Measurements from ENCODE around the gene NR1H4.

Gene NR1H4

DNA sequence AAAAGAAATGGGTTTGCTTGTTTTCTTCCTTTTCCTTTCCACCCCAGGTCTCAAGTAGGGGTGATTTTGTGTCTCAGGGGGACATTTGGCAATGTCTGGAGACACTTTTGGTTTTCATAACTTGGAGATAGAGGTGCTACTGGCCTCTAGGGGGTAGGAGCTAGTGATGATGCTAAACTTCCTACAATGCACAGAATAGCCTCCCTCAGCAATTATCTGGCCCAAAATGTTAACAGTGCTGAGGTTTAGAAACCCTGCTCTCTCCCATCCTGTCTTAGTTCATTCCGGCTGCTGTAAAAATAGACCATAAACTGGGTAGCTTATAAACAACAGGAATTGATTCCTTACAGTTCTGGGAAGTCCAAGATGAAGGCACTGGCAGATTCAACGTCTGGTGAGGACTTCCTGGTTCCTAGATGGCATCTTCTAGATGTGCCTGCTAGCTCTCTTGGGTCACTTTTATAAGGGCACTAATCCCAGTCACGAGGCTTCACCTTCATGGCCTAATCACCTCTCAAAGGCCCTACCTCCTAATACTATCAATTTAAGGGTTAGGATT, 92.4 kb downstream of the NR1H4 start:
- Histone ChIP-seq H3K9ac (ENCODE audit: low read length in 2 of 2) (no peak overlapping the region), H3K27me3 (ENCODE audit: control insufficient read depth in 1 of 2, insufficient read depth in 2 of 2, low read length in 2 of 2) (peaks cover 0 to 3% of the 10 kb centered on the region in 2 donors), H3K4me3 (ENCODE audit: low read length in 2 of 2) (no peak overlapping the region), H3K27ac (ENCODE audit: low read length) (no peak overlapping the region), H3K36me3 (ENCODE audit: control insufficient read depth in 2 of 2, insufficient read depth in 2 of 2, low read length in 2 of 2) (no peaks in the 10 kb centered on the region), H3K4me1 (ENCODE audit: control insufficient read depth, insufficient read depth, low read length) (no peaks in the 10 kb centered on the region), H3K9me3 (ENCODE audit: control insufficient read depth in 2 of 2, low read length in 2 of 2) (no peaks in the 10 kb centered on the region)

DNA sequence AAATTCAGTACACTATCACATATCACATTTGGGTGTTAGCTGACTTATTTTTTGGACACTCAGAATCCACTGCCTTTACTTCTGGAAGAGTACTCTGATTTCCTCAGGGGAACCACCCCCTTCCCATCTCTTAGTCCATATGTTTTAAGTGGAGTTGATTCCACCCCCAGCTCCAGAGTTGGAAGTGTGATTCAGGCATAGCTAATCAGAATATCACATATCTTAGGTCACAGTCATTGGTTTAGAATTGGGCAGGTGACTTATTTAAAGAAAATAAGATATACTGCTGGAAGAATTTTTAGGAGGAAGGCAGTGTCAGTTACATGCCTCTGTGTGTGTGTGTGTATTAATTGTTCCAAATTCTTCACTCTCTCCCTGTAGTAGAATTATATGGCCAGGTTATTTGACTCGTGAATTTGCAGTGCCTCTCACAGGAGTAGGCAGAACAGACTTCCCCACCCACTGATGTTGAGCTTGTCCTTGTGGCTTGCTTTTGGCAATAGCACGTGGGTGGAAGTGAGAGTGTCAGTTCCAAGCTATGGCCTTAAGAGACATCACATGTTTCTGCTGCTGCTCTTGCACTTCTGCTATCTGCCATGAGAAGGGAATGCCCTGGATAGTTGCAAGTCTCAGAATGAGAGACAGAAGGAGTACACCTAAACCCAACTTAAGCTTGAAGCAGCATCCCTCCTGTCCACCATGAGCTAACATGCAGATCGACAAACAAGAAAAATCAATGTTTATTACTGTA, 93.4 kb downstream of the NR1H4 start:
- Histone ChIP-seq H3K27ac (ENCODE audit: low read length) (no peak overlapping the region), H3K27me3 (ENCODE audit: control insufficient read depth in 1 of 2, insufficient read depth in 2 of 2, low read length in 2 of 2) (peaks cover 0 to 3% of the 10 kb centered on the region in 2 donors), H3K4me1 (ENCODE audit: control insufficient read depth, insufficient read depth, low read length) (no peaks in the 10 kb centered on the region), H3K36me3 (ENCODE audit: control insufficient read depth in 2 of 2, insufficient read depth in 2 of 2, low read length in 2 of 2) (no peaks in the 10 kb centered on the region), H3K9me3 (ENCODE audit: control insufficient read depth in 2 of 2, low read length in 2 of 2) (no peaks in the 10 kb centered on the region), H3K4me3 (ENCODE audit: low read length in 2 of 2) (no peak overlapping the region), H3K9ac (ENCODE audit: low read length in 2 of 2) (no peak overlapping the region)

GRCh38 chr12:100567945-100568344, 94.3 kb downstream of the NR1H4 start:
- H3K9ac ChIP-seq (ENCODE audit: low read length in 2 of 2) = no peak overlapping the region
- H3K4me1 ChIP-seq (ENCODE audit: control insufficient read depth, insufficient read depth, low read length) = no peaks in the 10 kb centered on the region
- peaks cover 0 to 3% of the 10 kb centered on the region in 2 donors for H3K27me3 ChIP-seq (ENCODE audit: control insufficient read depth in 1 of 2, insufficient read depth in 2 of 2, low read length in 2 of 2)
- no peak overlapping the region for H3K4me3 ChIP-seq (ENCODE audit: low read length in 2 of 2)
- no peak overlapping the region for H3K27ac ChIP-seq (ENCODE audit: low read length)
- no peaks in the 10 kb centered on the region for H3K9me3 ChIP-seq (ENCODE audit: control insufficient read depth in 2 of 2, low read length in 2 of 2)
- H3K36me3 ChIP-seq (ENCODE audit: control insufficient read depth in 2 of 2, insufficient read depth in 2 of 2, low read length in 2 of 2) = no peaks in the 10 kb centered on the region

- no peaks in the 10 kb centered on the region for H3K36me3 ChIP-seq (ENCODE audit: control insufficient read depth in 2 of 2, insufficient read depth in 2 of 2, low read length in 2 of 2)
- no peak overlapping the region for H3K4me3 ChIP-seq (ENCODE audit: low read length in 2 of 2)
- H3K9ac ChIP-seq (ENCODE audit: low read length in 2 of 2) = no peak overlapping the region
- peaks cover 11% of the 10 kb centered on the region for H3K4me1 ChIP-seq (ENCODE audit: control insufficient read depth, insufficient read depth, low read length)
- H3K27ac ChIP-seq (ENCODE audit: low read length) = no peak overlapping the region
- H3K9me3 ChIP-seq (ENCODE audit: control insufficient read depth in 2 of 2, low read length in 2 of 2) = no peaks in the 10 kb centered on the region
- no peaks in the 10 kb centered on the region for H3K27me3 ChIP-seq (ENCODE audit: control insufficient read depth in 1 of 2, insufficient read depth in 2 of 2, low read length in 2 of 2)
These were observed 98.5 kb downstream of the NR1H4 start for GRCh38 chr12:100572184-100572583.

GRCh38 chr12:100573292-100574186, 99.9 kb downstream of the NR1H4 start, which contains the start of gene GAS2L3:
Gene GAS2L3, plus strand, starts transcription at chr12:100573684. Its CDS starts 21,221 bp downstream, at chr12:100594905.
- Histone ChIP-seq H3K9me3 (ENCODE audit: control insufficient read depth in 2 of 2, low read length in 2 of 2) (no peaks in the 10 kb centered on the region), H3K36me3 (ENCODE audit: control insufficient read depth in 2 of 2, insufficient read depth in 2 of 2, low read length in 2 of 2) (no peaks in the 10 kb centered on the region), H3K4me3 (ENCODE audit: low read length in 2 of 2) (peak within 1 kb of the TSS; percentile 86 to 87), H3K4me1 (ENCODE audit: control insufficient read depth, insufficient read depth, low read length) (peaks cover 11% of the 10 kb centered on the region), H3K27ac (ENCODE audit: low read length) (peak within 1 kb of the TSS; percentile 37), H3K9ac (ENCODE audit: low read length in 2 of 2) (peak within 1 kb of the TSS; percentile 73 to 76), H3K27me3 (ENCODE audit: control insufficient read depth in 1 of 2, insufficient read depth in 2 of 2, low read length in 2 of 2) (peaks cover 0 to 3% of the 10 kb centered on the region in 2 donors)

GRCh38 chr12:100574187-100575074, 100.8 kb downstream of the NR1H4 start:
- H3K27ac ChIP-seq (ENCODE audit: low read length) = no peak overlapping the region
- peaks cover 0 to 3% of the 10 kb centered on the region in 2 donors for H3K27me3 ChIP-seq (ENCODE audit: control insufficient read depth in 1 of 2, insufficient read depth in 2 of 2, low read length in 2 of 2)
- H3K9ac ChIP-seq (ENCODE audit: low read length in 2 of 2) = peak overlapping the region; percentile 64 to 76

GRCh38 chr12:100576331-100577036, 102.8 kb downstream of the NR1H4 start:
- no peak overlapping the region for H3K27ac ChIP-seq (ENCODE audit: low read length)
- peaks cover 11% of the 10 kb centered on the region for H3K4me1 ChIP-seq (ENCODE audit: control insufficient read depth, insufficient read depth, low read length)
- peaks cover 0 to 3% of the 10 kb centered on the region in 2 donors for H3K27me3 ChIP-seq (ENCODE audit: control insufficient read depth in 1 of 2, insufficient read depth in 2 of 2, low read length in 2 of 2)
- no peaks in the 10 kb centered on the region for H3K36me3 ChIP-seq (ENCODE audit: control insufficient read depth in 2 of 2, insufficient read depth in 2 of 2, low read length in 2 of 2)
- no peaks in the 10 kb centered on the region for H3K9me3 ChIP-seq (ENCODE audit: control insufficient read depth in 2 of 2, low read length in 2 of 2)
- no peak overlapping the region for H3K4me3 ChIP-seq (ENCODE audit: low read length in 2 of 2)
- H3K9ac ChIP-seq (ENCODE audit: low read length in 2 of 2) = no peak overlapping the region

More at GRCh38 chr12:100574187-100575074, 100.8 kb downstream of the NR1H4 start:
- H3K36me3 ChIP-seq (ENCODE audit: control insufficient read depth in 2 of 2, insufficient read depth in 2 of 2, low read length in 2 of 2) = no peaks in the 10 kb centered on the region
- no peaks in the 10 kb centered on the region for H3K9me3 ChIP-seq (ENCODE audit: control insufficient read depth in 2 of 2, low read length in 2 of 2)
- peaks cover 11% of the 10 kb centered on the region for H3K4me1 ChIP-seq (ENCODE audit: control insufficient read depth, insufficient read depth, low read length)
- peak overlapping the region; percentile 86 to 87 for H3K4me3 ChIP-seq (ENCODE audit: low read length in 2 of 2)

DNA sequence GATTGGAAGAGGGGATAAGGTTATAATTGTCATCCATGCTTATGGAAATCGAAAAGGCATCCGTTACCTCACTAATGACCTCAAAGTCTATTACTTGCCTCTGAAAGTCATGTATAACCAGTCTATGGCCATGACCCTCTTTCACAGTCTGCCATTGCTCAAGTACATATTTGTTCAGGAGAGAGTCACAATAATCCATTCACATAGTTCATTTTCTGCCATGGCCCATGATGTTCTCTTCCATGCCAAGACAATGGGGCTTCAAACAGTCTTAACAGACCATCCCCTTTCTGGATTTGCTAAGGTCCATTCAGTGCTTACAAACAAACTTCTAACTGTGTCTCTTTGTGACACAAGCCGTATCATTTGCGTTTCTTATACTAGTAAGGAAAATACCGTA, 105.3 kb downstream of the NR1H4 start:
- no peaks in the 10 kb centered on the region for H3K36me3 ChIP-seq (ENCODE audit: control insufficient read depth in 2 of 2, insufficient read depth in 2 of 2, low read length in 2 of 2)
- H3K9me3 ChIP-seq (ENCODE audit: control insufficient read depth in 2 of 2, low read length in 2 of 2) = no peaks in the 10 kb centered on the region
- H3K9ac ChIP-seq (ENCODE audit: low read length in 2 of 2) = no peak overlapping the region
- H3K27ac ChIP-seq (ENCODE audit: low read length) = no peak overlapping the region
- H3K27me3 ChIP-seq (ENCODE audit: control insufficient read depth in 1 of 2, insufficient read depth in 2 of 2, low read length in 2 of 2) = peaks cover 0 to 3% of the 10 kb centered on the region in 2 donors
- H3K4me1 ChIP-seq (ENCODE audit: control insufficient read depth, insufficient read depth, low read length) = peaks cover 7% of the 10 kb centered on the region
- no peak overlapping the region for H3K4me3 ChIP-seq (ENCODE audit: low read length in 2 of 2)

DNA sequence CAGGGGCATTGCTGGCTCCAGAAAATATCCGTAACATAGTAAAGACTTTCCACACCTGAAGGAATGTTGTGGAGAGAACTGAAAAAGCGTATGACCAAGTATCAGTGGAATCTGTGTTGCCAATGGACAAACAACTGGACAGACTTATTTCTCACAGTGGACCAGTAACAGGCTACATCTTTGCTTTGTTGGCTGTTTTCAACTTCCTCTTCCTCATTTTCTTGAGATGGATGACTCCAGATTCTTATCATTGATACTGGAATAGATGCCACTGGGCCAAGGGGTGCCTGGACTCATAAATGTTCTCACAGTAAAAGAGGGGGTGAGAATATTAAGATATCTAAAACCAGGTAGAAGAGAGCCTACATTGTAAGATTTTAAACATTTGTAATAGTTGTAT, 106.2 kb downstream of the NR1H4 start:
- peaks cover 0 to 3% of the 10 kb centered on the region in 2 donors for H3K27me3 ChIP-seq (ENCODE audit: control insufficient read depth in 1 of 2, insufficient read depth in 2 of 2, low read length in 2 of 2)
- no peaks in the 10 kb centered on the region for H3K9me3 ChIP-seq (ENCODE audit: control insufficient read depth in 2 of 2, low read length in 2 of 2)
- no peak overlapping the region for H3K4me3 ChIP-seq (ENCODE audit: low read length in 2 of 2)
- no peaks in the 10 kb centered on the region for H3K36me3 ChIP-seq (ENCODE audit: control insufficient read depth in 2 of 2, insufficient read depth in 2 of 2, low read length in 2 of 2)
- peaks cover under 1% of the 10 kb centered on the region for H3K4me1 ChIP-seq (ENCODE audit: control insufficient read depth, insufficient read depth, low read length)
- H3K9ac ChIP-seq (ENCODE audit: low read length in 2 of 2) = no peak overlapping the region
- no peak overlapping the region for H3K27ac ChIP-seq (ENCODE audit: low read length)
